Measurements from ENCODE around the gene RNF39.

RNF39 gene

DNA sequence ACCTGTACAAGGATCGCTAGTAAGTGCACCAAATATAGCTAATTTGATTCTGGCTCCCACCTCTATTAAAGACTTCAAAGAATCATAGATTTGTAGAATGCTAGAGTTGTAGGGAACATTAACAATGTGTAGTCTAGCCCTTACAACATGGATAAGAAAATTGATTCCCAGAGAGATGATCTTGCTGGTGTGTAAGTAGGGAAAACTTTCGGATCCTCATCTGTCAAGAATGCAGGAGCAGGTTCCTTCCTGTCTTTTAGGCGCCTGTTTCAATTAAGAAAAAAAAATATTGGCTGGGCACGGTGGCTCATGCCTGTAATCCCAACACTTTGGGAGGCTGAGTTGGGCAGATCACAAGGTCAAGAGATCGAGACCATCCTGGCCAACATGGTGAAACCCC, 12.3 kb upstream of the RNF39 start:
- TF ChIP-seq, protein P1, sequence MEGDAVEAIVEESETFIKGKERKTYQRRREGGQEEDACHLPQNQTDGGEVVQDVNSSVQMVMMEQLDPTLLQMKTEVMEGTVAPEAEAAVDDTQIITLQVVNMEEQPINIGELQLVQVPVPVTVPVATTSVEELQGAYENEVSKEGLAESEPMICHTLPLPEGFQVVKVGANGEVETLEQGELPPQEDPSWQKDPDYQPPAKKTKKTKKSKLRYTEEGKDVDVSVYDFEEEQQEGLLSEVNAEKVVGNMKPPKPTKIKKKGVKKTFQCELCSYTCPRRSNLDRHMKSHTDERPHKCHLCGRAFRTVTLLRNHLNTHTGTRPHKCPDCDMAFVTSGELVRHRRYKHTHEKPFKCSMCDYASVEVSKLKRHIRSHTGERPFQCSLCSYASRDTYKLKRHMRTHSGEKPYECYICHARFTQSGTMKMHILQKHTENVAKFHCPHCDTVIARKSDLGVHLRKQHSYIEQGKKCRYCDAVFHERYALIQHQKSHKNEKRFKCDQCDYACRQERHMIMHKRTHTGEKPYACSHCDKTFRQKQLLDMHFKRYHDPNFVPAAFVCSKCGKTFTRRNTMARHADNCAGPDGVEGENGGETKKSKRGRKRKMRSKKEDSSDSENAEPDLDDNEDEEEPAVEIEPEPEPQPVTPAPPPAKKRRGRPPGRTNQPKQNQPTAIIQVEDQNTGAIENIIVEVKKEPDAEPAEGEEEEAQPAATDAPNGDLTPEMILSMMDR (IDR thresholded peaks at IDR 0.05), result no peak
- H3K36me3 Mint-ChIP-seq (ENCODE audit: low read depth), result no peaks in the 10 kb centered on the region
- H3K4me3 Mint-ChIP-seq, result no peak overlapping the region
- H3K27me3 Mint-ChIP-seq (ENCODE audit: low read depth, poor library complexity), result peaks cover 61% of the 10 kb centered on the region
- no peak for DNase-seq
- H3K9me3 Mint-ChIP-seq, result peaks cover 34% of the 10 kb centered on the region
- no peak overlapping the region for H3K27ac Mint-ChIP-seq
- peaks cover 6% of the 10 kb centered on the region for H3K4me1 Mint-ChIP-seq

DNA sequence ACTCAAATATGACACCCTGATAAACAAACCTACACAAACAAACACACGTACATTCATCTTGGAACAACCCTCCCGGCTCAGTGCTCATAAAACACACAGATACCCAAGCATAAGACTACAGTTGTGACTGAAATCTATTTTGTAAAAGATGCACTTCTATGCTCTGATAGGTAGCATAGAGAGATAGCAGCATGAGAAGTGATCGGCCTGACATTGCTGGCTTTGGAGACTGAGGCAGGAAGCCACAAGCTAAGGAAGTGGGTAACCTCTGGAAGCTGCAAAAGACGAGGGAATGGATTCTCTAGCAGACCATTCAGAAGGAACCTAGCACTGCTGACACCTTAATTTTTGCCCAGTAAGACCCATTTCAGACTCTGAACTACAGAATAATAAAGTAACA, 1.6 kb upstream of the RNF39 start:
- H3K4me3 Mint-ChIP-seq, result no peak overlapping the region
- no peak overlapping the region for H3K27ac Mint-ChIP-seq
- peaks cover 10% of the 10 kb centered on the region for H3K4me1 Mint-ChIP-seq
- TF ChIP-seq, protein P1 (IDR thresholded peaks at IDR 0.05), result no peak
- H3K9me3 Mint-ChIP-seq, result peaks cover 3% of the 10 kb centered on the region
- H3K36me3 Mint-ChIP-seq (ENCODE audit: low read depth), result peaks cover 2% of the 10 kb centered on the region
- H3K27me3 Mint-ChIP-seq (ENCODE audit: low read depth, poor library complexity), result peaks cover 83% of the 10 kb centered on the region
- DNase-seq, result no peak

DNA sequence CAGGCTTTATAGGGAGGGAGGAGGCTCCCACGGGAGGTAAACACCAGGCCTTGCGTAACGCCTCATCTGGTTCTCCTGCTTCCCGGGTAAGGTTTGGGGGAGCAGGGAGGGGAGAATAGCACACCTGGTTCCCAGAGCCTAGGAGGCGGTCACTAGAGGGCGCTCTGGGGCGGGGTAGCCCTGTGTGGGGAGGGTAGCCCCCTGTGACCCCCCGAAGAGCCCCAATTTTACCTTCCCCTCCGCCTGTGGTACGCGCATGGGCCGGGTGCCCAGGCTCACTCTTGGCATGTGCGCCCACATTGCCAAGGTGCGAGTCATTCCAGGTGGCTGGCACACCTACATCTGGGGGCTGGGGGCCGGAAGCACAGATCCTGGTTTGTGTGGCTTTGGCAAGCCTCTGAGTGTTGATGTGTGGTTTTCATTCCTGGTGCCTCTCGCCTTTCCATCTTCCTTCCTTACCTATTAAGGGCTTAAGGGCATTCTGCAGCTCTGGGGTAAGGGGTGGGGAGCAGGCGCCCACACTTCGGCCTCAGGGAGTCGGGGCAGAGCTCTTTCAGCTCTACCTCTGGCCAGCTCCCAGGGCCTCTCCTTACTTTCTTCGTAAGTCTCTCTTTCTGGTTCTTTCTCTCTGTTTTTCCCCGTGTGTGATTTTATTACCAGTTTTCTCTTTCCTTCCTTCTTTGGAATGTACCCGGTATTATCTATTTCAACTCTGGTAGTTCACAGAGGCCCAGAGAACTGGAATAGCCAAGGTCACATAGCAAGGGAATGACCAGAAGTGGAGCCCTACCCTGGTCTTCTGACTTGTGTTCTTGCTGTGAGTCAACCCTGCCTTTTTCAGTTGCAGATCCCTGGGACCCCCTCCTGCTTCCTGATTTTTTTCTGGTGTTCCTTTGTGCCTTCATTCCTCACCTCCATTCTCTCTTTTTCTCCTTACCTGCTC, 492 bp upstream of the RNF39 start:
- peak; percentile 38 for DNase-seq
- Mint-ChIP-seq H3K36me3 (ENCODE audit: low read depth) (peaks cover 10% of the 10 kb centered on the region), H3K27ac (no peak overlapping the region), H3K9me3 (peaks cover 9% of the 10 kb centered on the region), H3K27me3 (ENCODE audit: low read depth, poor library complexity) (peaks cover 95% of the 10 kb centered on the region), H3K4me3 (peak overlapping the region; percentile 77), H3K4me1 (peaks cover 19% of the 10 kb centered on the region)
- TF ChIP-seq, protein P1 (IDR thresholded peaks at IDR 0.05), result peak; percentile 24

DNA sequence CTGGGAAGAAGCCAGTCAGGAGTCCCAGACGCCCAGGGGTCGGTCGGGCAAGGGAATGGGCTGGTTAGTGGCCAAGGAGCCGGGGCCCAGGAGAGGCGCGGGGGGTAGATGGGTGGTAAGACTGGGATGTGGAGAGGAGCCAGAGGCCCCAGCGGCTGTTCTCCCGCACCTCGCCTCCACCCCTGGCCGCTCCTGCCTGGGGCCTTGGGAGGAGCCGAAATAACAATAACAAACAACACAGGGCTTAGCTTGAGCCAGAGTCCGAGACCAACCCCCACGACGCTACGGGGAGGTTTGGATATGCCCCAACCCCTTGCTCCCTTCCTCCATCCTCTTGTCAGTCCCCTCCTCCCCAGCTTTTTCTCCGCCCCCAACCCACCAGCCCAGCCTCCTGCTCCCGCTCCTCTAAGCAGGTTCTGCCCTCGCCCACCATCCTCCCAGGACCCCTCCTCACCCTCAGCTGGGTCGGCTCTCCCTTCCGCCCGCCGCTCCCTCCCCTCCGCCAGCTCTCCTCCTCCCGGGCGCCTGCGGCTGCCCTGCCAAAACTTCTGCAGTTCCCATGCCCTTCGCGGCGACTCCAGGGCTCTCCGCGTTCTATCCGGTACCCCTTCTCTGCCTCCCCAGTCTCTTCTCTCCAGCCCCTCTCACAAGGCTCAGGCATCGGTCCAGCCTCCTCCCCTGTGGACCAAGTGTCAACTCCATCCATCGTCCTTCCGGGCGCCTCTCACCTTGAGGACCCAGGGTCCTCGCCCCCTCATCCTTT, 1.1 kb downstream of the RNF39 start:
- TF ChIP-seq, protein P1 (IDR thresholded peaks at IDR 0.05), result no peak
- H3K27me3 Mint-ChIP-seq (ENCODE audit: low read depth, poor library complexity), result peaks cover 100% of the 10 kb centered on the region
- H3K27ac Mint-ChIP-seq, result no peak overlapping the region
- peaks cover 25% of the 10 kb centered on the region for H3K4me1 Mint-ChIP-seq
- H3K9me3 Mint-ChIP-seq, result peaks cover 13% of the 10 kb centered on the region
- peak; percentile 31 for DNase-seq
- H3K36me3 Mint-ChIP-seq (ENCODE audit: low read depth), result peaks cover 20% of the 10 kb centered on the region
- peak overlapping the region; percentile 78 for H3K4me3 Mint-ChIP-seq

DNA sequence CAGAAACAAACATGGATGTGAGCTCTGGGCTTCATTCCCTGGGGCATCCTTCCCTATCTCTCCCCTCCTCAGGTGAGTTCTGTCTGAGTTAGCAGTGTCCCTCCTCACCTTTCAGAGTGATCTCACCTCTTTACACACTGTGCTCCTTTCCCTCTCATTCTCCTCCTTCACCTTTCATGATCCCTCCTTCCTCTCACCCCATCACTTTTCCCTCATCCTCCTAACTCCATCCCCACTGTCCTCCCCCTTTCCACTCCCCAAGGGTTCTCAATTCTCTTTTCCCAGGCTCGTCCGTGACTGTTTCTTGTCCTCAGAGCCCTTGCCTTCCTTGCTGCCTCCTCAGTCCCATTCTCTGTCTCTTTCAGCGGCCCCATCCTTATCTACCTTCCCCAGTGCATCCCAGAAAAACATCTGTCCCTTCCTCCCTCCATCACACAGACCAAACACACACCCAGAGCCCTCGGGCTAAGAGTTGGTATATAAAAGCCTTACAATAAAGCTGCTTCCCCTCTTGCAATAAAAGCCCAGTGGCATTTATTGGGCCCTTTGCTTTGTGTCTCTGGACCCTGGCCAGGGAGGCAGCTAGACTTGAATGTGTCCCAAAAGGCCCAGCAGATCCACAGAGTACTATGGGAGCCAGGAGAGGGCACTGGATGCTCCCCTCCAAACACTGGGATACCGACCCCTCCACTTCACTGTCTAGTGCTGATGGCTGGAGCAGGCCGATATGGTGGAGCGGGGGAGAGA, 1.9 kb downstream of the RNF39 start:
- Mint-ChIP-seq H3K4me1 (peaks cover 25% of the 10 kb centered on the region), H3K9me3 (peaks cover 13% of the 10 kb centered on the region), H3K27ac (no peak overlapping the region), H3K36me3 (ENCODE audit: low read depth) (peaks cover 27% of the 10 kb centered on the region), H3K27me3 (ENCODE audit: low read depth, poor library complexity) (peaks cover 98% of the 10 kb centered on the region), H3K4me3 (peak overlapping the region; percentile 78)
- TF ChIP-seq, protein P1 (IDR thresholded peaks at IDR 0.05), result no peak
- no peak for DNase-seq

Data from nephron progenitor cell (in vitro differentiated cells).